HepG2 (cell line): ENCODE results near the gene YBX2.

ENCODE experiments used
- CTCF ChIP-seq: sonication (generic); formaldehyde crosslinking; IDR thresholded peaks from 2 replicates; pipeline ENCODE4 v1.5.0; 2020; ENCODE audit warnings: mild to moderate bottlenecking, missing genetic modification reagents, moderate library complexity
- MAZ ChIP-seq, 2 experiments: sonication (generic) in 1 of 2; formaldehyde crosslinking in 1 of 2; IDR thresholded peaks; 2 replicates each; pipeline versions ENCODE4 v1.5.0 to v1.6.1; 2012 to 2020; ENCODE audit warnings: low read depth in 2 of 2, mild to moderate bottlenecking in 2 of 2, borderline replicate concordance in 1 of 2, improper control_type of control experiment in 1 of 2, low read length in 1 of 2, missing genetic modification reagents in 1 of 2, moderate library complexity in 1 of 2

- TF ChIP-seq CTCF (CRISPR knock-in tag): no peak
- no peak for TF ChIP-seq MAZ (IDR thresholded peaks at IDR 0.05; ENCODE audit: borderline replicate concordance, low read depth, low read length)
- no peak for TF ChIP-seq MAZ (CRISPR knock-in tag; IDR thresholded peaks at IDR 0.05; ENCODE audit: low read depth)
Measured at GRCh38 chr17:7343250-7343649, 48.8 kb upstream of the YBX2 start.
